ENCODE results near the gene ACOX2.

The ACOX2 gene

GRCh38 chr3:58459160-58459559, 77.8 kb downstream of the ACOX2 start:
- H3K4me3 ChIP-seq: no peak overlapping the region
- no peak for DNase-seq (ENCODE audit: low spot score in 2 of 2)
- 0 out of 2 replicates have a peak, but pooled peaks cover 4% of the 10 kb centered on the region for H3K9me3 ChIP-seq
- no peaks in the 10 kb centered on the region for H3K36me3 ChIP-seq (replicated peaks)
- in situ Hi-C loops (cut with MboI; ENCODE audit: low sequenced_read_pairs): no loop called here
- H3K4me1 ChIP-seq: peaks cover 3% of the 10 kb centered on the region; the same call in 1 of the 2 replicates
- no peaks in the 10 kb centered on the region for H3K27me3 ChIP-seq (ENCODE audit: low read depth)

Measured in HAP-1 (cell line).